Measurements from ENCODE around the gene YWHAG. TPM values are rescaled to one million over a fixed set of nuclear protein-coding genes. Genes with fewer than 3 reads are reported as not detected.
A peak's percentile ranks its signal among the peaks of the same experiment; 100 is the strongest.

YWHAG gene
- total RNA-seq, 1 donor from 2014 or later: 223 TPM

DNA sequence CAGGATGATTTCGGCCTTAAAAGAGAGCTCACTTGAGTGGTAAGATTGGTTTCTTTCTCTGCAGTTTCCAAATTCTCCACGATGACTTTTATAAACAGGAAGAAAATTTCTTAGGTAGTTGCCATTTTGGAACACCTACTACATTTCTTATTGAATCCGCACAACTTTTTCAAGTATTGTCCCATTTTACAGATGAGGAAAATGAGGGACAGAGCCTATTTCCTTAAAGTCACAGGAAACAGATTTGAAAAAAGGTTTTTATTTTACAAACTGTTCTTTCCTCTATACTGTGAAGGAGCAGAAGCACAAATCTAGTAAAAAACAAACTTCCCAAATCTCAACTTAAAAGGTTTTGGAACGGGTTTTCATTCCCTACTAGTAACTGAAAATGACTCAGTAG lies 2.7 kb downstream of the YWHAG start:
- Histone ChIP-seq H3K36me3 (peaks cover 12% of the 10 kb centered on the region), H3K9me3 (replicated peaks) (no peaks in the 10 kb centered on the region), H3K27ac (replicated peaks) (peak overlapping the region; percentile 99), H3K4me1 (peaks cover 85% of the 10 kb centered on the region), H3K27me3 (ENCODE audit: low read depth) (no peaks in the 10 kb centered on the region), H3K4me3 (peak overlapping the region; percentile 92)
- intact Hi-C loops (cut with micrococcal nuclease): loop anchor here (5.0 kb wide), 1 partner anchor 34 kb away; no protein-coding TSS in a partner anchor
- TF ChIP-seq, protein P1, sequence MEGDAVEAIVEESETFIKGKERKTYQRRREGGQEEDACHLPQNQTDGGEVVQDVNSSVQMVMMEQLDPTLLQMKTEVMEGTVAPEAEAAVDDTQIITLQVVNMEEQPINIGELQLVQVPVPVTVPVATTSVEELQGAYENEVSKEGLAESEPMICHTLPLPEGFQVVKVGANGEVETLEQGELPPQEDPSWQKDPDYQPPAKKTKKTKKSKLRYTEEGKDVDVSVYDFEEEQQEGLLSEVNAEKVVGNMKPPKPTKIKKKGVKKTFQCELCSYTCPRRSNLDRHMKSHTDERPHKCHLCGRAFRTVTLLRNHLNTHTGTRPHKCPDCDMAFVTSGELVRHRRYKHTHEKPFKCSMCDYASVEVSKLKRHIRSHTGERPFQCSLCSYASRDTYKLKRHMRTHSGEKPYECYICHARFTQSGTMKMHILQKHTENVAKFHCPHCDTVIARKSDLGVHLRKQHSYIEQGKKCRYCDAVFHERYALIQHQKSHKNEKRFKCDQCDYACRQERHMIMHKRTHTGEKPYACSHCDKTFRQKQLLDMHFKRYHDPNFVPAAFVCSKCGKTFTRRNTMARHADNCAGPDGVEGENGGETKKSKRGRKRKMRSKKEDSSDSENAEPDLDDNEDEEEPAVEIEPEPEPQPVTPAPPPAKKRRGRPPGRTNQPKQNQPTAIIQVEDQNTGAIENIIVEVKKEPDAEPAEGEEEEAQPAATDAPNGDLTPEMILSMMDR (IDR thresholded peaks at IDR 0.05; ENCODE audit: borderline replicate concordance): no peak
- DNase-seq: no peak

DNA sequence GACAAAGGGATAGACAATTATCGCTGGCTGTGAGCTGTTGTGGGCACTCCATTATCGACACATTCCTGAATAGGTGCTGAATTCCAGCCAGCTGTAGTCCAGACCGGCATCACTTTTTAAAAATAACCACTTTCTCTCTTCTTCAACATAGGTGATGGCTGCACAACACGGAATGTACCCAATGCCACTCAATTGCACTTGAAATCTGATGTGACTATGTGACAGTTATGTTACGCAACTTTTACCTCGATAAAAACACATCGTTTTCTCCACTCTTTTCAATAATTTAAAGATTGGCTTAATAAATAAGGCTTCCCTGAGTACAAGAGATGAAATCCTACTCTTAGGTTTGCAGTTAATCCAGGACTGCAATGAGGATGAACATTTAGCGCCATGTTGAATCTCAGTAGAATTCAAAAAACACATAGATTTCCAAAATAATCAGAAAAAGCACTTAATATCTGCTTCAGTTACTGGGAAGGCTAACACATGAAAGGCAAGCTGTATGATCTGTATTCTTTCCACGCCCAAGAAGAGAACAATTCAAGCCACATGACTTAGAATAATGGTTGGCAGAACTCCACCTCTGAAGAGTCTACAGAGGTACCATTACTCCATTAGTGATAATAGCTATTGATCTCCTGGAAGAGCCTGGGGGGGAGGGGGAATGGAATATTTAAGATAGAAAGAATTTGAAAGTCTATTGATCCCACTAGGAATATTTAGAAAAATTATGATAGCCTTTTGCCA lies 3.6 kb downstream of the YWHAG start:
- H3K4me3 ChIP-seq: peak overlapping the region; percentile 92
- TF ChIP-seq, protein P1 (IDR thresholded peaks at IDR 0.05; ENCODE audit: borderline replicate concordance): no peak
- peaks cover 92% of the 10 kb centered on the region for H3K4me1 ChIP-seq
- DNase-seq: no peak
- no peaks in the 10 kb centered on the region for H3K9me3 ChIP-seq (replicated peaks)
- peak overlapping the region; percentile 99 for H3K27ac ChIP-seq (replicated peaks)
- no peaks in the 10 kb centered on the region for H3K27me3 ChIP-seq (ENCODE audit: low read depth)
- intact Hi-C loops (cut with micrococcal nuclease): loop anchor here (5.0 kb wide), 1 partner anchor 33 kb away; no protein-coding TSS in a partner anchor
- peaks cover 17% of the 10 kb centered on the region for H3K36me3 ChIP-seq

DNA sequence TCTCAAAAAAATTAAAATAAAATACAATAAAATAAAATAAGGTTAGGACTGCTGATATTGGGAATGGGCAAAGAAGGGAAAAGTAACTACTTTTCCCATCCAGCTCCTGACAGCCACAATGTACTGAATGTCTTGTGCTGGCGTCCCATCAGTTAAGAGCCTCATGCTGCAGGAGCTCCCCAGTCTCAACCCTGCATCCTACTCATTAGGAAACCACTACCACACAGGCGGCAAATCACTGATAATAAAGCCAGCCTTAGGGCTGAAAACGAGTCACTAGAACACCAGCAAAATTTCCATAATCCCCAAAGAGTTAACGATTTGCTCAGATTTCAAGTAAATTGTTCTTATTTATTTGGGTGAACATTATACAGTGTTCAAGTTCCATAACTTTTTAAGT lies 4.3 kb downstream of the YWHAG start:
- intact Hi-C loops (cut with micrococcal nuclease): no loop called here

DNA sequence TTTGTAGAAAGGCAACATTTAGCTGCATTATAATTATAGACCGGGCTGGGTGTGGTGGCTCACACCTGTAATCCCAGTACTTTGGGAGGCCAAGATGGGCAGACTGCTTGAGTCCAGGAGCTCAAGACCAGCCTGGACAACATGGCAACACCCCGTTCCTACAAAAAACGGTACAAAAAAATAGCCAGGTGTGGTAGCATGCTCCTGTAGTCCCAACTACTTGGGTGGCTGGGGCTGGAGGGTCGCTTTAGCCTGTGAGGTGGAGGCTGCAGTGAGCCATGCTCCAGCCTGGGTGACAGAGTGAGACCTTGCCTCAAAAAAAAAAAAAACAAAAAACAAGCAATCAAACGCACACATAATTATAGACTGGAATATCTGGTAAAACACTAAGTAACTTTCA lies 5.0 kb downstream of the YWHAG start:
- Histone ChIP-seq H3K4me3 (peak overlapping the region; percentile 92), H3K27me3 (ENCODE audit: low read depth) (no peaks in the 10 kb centered on the region), H3K27ac (replicated peaks) (peak overlapping the region; percentile 99), H3K9me3 (replicated peaks) (no peaks in the 10 kb centered on the region), H3K36me3 (peaks cover 30% of the 10 kb centered on the region), H3K4me1 (peaks cover 96% of the 10 kb centered on the region)
- TF ChIP-seq, protein P1 (IDR thresholded peaks at IDR 0.05; ENCODE audit: borderline replicate concordance): no peak
- DNase-seq: no peak
- intact Hi-C loops (cut with micrococcal nuclease): no loop called here

More for the DNA sequence above, 4.3 kb downstream of the YWHAG start:
- TF ChIP-seq, protein P1 (IDR thresholded peaks at IDR 0.05; ENCODE audit: borderline replicate concordance): no peak
- Histone ChIP-seq H3K27ac (replicated peaks) (peak overlapping the region; percentile 99), H3K4me3 (peak overlapping the region; percentile 92), H3K36me3 (peaks cover 24% of the 10 kb centered on the region), H3K4me1 (peaks cover 92% of the 10 kb centered on the region), H3K27me3 (ENCODE audit: low read depth) (no peaks in the 10 kb centered on the region), H3K9me3 (replicated peaks) (no peaks in the 10 kb centered on the region)
- no peak for DNase-seq

DNA sequence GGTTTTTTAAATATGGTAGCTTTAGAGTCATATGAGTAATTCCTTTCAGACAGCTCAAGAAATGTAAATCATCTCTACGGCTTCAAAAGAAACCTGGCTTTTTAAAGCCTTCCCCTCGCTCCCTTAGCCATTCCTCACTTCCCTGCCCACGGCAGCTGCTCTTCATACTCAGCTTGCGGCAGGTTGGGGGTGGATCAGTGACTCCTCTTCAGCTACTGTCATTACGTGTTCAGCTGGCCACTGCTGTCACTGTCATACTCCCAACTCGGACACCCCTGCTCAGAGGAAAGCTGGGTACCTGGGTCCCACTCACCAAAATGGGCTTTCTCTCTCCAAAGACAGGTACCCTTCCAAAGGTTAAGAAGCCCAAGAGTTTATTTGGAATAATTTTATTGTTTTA lies 6.6 kb downstream of the YWHAG start:
- Histone ChIP-seq H3K4me1 (peaks cover 98% of the 10 kb centered on the region), H3K27me3 (ENCODE audit: low read depth) (no peaks in the 10 kb centered on the region), H3K9me3 (replicated peaks) (no peaks in the 10 kb centered on the region), H3K4me3 (peak overlapping the region; percentile 9), H3K27ac (replicated peaks) (peak overlapping the region; percentile 99), H3K36me3 (peaks cover 43% of the 10 kb centered on the region)
- no peak for DNase-seq
- intact Hi-C loops (cut with micrococcal nuclease): no loop called here
- TF ChIP-seq, protein P1 (IDR thresholded peaks at IDR 0.05; ENCODE audit: borderline replicate concordance): no peak
